A549 (cell line): ENCODE results near the gene MMP14. TPM values are rescaled to one million over a fixed set of nuclear protein-coding genes. Genes with fewer than 3 reads are reported as not detected.
A peak's percentile ranks its signal among the peaks of the same experiment; 100 is the strongest.

Source experiments
- ATAC-seq, 2 experiments: fragments of 200-7000 bp in 1 of 2; fragments of >200 bp in 1 of 2; cut with Nextera tagmentation in 1 of 2; cut with Tn5 transposase in 1 of 2; 3 replicates each; pipeline versions ENCODE4 v1.8.0 to v1.9.1; 2018 to 2020; ENCODE audit warnings: mild to moderate bottlenecking in 1 of 2, moderate library complexity in 1 of 2
- CTCF ChIA-PET: fragments of 300-600 bp; sonication (Branson Sonifier 250); formaldehyde crosslinking; extraction: SDS; loops from one replicate; lab custom pipeline; 2021; ENCODE audit warnings: antibody characterized with exemption, inconsistent platforms; lab: Yijun Ruan, JAX
- POLR2A ChIA-PET: fragments of 350-600 bp; formaldehyde crosslinking; extraction: SDS; loops from one replicate; lab custom pipeline; 2021; ENCODE audit warnings: antibody characterized with exemption, inconsistent platforms; lab: Yijun Ruan, JAX
- DNase-seq, 2 experiments: peaks; one replicate each; pipeline versions ENCODE4 v3.0.0 to v3.0.0-alpha.2; 2011 to 2016; ENCODE audit warnings: low read depth in 1 of 2, low spot score in 1 of 2
- FAIRE-seq: peaks from 2 replicates; lab custom pipeline; 2011; peaks lifted over from hg19 to GRCh38; lab: Jason Lieb, UNC
- H3K27ac ChIP-seq, 2 experiments: fragments of >200 bp; sonication (Bioruptor Twin); formaldehyde crosslinking; 3 replicates each; pipeline ENCODE4 v1.5.1; 2016 to 2017
- H3K4me1 ChIP-seq: fragments of >200 bp; sonication (Bioruptor Twin); formaldehyde crosslinking; 3 replicates; pipeline ENCODE4 v1.6.1; 2016
- H3K4me2 ChIP-seq: fragments of >200 bp; sonication (Bioruptor Twin); formaldehyde crosslinking; 3 replicates; pipeline ENCODE4 v1.6.1; 2016
- H3K4me3 ChIP-seq: fragments of >200 bp; sonication (Bioruptor Twin); formaldehyde crosslinking; 3 replicates; pipeline ENCODE4 v1.5.1; 2016
- H3K9me3 ChIP-seq: fragments of >200 bp; sonication (Bioruptor Twin); formaldehyde crosslinking; 3 replicates; pipeline ENCODE4 v1.6.1; 2016
- CBX8 ChIP-seq: fragments of 200-600 bp; sonication (generic); IDR thresholded peaks from 2 replicates; pipeline ENCODE4 v1.6.1; 2016
- CEBPB ChIP-seq, 2 experiments: fragments of >200 bp in 1 of 2; sonication (Bioruptor Twin) in 1 of 2; formaldehyde crosslinking in 1 of 2; IDR thresholded peaks; 2 replicates each; pipeline ENCODE4 v1.6.1; 2012 to 2016
- EHMT2 ChIP-seq: fragments of 200-600 bp; sonication (generic); IDR thresholded peaks from 2 replicates; pipeline ENCODE4 v1.6.1; 2016; ENCODE audit warnings: antibody characterized with exemption, low read depth, mild to moderate bottlenecking, moderate library complexity
- ESRRA ChIP-seq: fragments of 150-350 bp; IDR thresholded peaks from 2 replicates; pipeline ENCODE4 v1.6.1; 2014; ENCODE audit warnings: mild to moderate bottlenecking, low read length, borderline replicate concordance
- FOSL2 ChIP-seq, 2 experiments: fragments of 450-650 bp in 1 of 2; fragments of >200 bp in 1 of 2; sonication (Bioruptor Twin) in 1 of 2; formaldehyde crosslinking; IDR thresholded peaks; 2 replicates each; pipeline versions ENCODE4 v1.5.0 to v1.6.1; 2016 to 2020; ENCODE audit warnings: mild to moderate bottlenecking in 1 of 2, moderate library complexity in 1 of 2
- FOXS1 ChIP-seq: fragments of 250-450 bp; sonication (Bioruptor Pico); IDR thresholded peaks from 2 replicates; pipeline ENCODE4 v1.5.0; 2020; ENCODE audit warnings: mild to moderate bottlenecking, moderate library complexity
- HEYL ChIP-seq: fragments of 250-450 bp; sonication (Bioruptor Pico); IDR thresholded peaks from 2 replicates; pipeline ENCODE4 v1.8.0; 2021; ENCODE audit warnings: mild to moderate bottlenecking, moderate library complexity
- HOXA7 ChIP-seq: fragments of 250-450 bp; sonication (Bioruptor Pico); IDR thresholded peaks from 2 replicates; pipeline ENCODE4 v1.5.0; 2020; ENCODE audit warnings: mild to moderate bottlenecking, moderate library complexity
- KDM5A ChIP-seq: fragments of 200-600 bp; sonication (generic); IDR thresholded peaks from 2 replicates; pipeline ENCODE4 v1.6.1; 2016; ENCODE audit warnings: antibody characterized with exemption, mild to moderate bottlenecking
- MAFK ChIP-seq: fragments of 450-650 bp; IDR thresholded peaks from 2 replicates; pipeline ENCODE4 v1.6.1; 2014; ENCODE audit not compliant: partially characterized antibody
- MAX ChIP-seq: IDR thresholded peaks from 2 replicates; pipeline ENCODE4 v1.6.1; 2012
- MYC ChIP-seq: IDR thresholded peaks from 2 replicates; pipeline ENCODE4 v1.6.1; 2012; ENCODE audit warnings: mild to moderate bottlenecking, inconsistent platforms, low read length, improper control_type of control experiment, borderline replicate concordance
- PBX3 ChIP-seq: IDR thresholded peaks from 2 replicates; pipeline ENCODE4 v1.6.1; 2012
- POLR2A ChIP-seq: IDR thresholded peaks from 2 replicates; pipeline ENCODE4 v1.6.1; 2012; ENCODE audit warnings: mild to moderate bottlenecking, low read length
- RARB ChIP-seq: fragments of 250-450 bp; sonication (Bioruptor Pico); IDR thresholded peaks from 2 replicates; pipeline ENCODE4 v1.8.0; 2021; ENCODE audit warnings: mild to moderate bottlenecking, moderate library complexity
- RCOR1 ChIP-seq: fragments of 150-350 bp; IDR thresholded peaks from 2 replicates; pipeline ENCODE4 v1.6.1; 2014; ENCODE audit warnings: antibody characterized with exemption, low read length, low read depth
- RFX5 ChIP-seq: fragments of 450-650 bp; IDR thresholded peaks from 2 replicates; pipeline ENCODE4 v1.7.1; 2014; ENCODE audit warnings: antibody characterized with exemption, mild to moderate bottlenecking, moderate library complexity
- RNF2 ChIP-seq: fragments of 200-600 bp; sonication (generic); IDR thresholded peaks from 2 replicates; pipeline ENCODE4 v1.6.1; 2016; ENCODE audit warnings: low read depth, mild to moderate bottlenecking, antibody characterized with exemption, moderate library complexity, borderline replicate concordance
- TP53 ChIP-seq: fragments of 250-450 bp; sonication (Bioruptor Pico); IDR thresholded peaks from 2 replicates; pipeline ENCODE4 v1.5.0; 2021; ENCODE audit warnings: mild to moderate bottlenecking, moderate library complexity
- USF2 ChIP-seq: fragments of 450-650 bp; IDR thresholded peaks from 2 replicates; pipeline ENCODE4 v1.6.1; 2014; ENCODE audit warnings: antibody characterized with exemption
- ZC3H11A ChIP-seq: fragments of 450-650 bp; IDR thresholded peaks from 2 replicates; pipeline ENCODE4 v1.6.1; 2014; ENCODE audit warnings: antibody characterized with exemption, mild to moderate bottlenecking
- WGBS: methylation state at CpG from one replicate; pipeline ENCODE4 v1.1.6; 2017; ENCODE audit errors: missing lambda C conversion rate; 5-methylcytosine and 5-hydroxymethylcytosine counted together
- polyA plus RNA-seq, 4 experiments: library from polyadenylated mRNA; depleted of rRNA in 3 of 4; stranded (reverse); fragments of >200 nt; fragmentation: RNase III in 1 of 4; extraction: RNeasy Plus Mini Kit Qiagen cat#74134 plus additional on column Dnase treatment in 1 of 4; gene quantifications; 2 replicates in 3 of 4; 3 replicates in 1 of 4; pipeline ENCODE4 v1.2.3, GENCODE V29; 2011 to 2017
- TF ChIP-seq, protein P1 (sequence below): fragments of 150-350 bp; IDR thresholded peaks from 2 replicates; pipeline ENCODE4 v1.6.1; 2014; ENCODE audit warnings: low read depth, mild to moderate bottlenecking, low read length

Gene MMP14
- polyA plus RNA-seq, 2 of the 4 experiments (the other 2 are of a cell fraction), result 1.5 to 1.9 TPM

DNA sequence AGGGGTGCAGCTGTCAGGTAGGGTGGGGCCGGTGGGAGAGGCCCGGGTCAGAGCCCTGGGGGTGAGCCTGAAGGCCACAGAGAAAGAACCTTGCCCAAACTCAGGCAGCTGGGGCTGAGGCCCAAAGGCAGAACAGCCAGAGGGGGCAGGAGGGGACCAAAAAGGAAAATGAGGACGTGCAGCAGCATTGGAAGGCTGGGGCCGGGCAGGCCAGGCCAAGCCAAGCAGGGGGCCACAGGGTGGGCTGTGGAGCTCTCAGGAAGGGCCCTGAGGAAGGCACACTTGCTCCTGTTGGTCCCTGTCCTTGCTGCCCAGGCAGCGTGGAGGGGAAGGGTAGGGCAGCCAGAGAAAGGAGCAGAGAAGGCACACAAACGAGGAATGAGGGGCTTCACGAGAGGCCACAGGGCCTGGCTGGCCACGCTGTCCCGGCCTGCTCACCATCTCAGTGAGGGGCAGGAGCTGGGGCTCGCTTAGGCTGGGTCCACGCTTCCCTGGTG lies 10.5 kb downstream of the MMP14 start:
- WGBS, result 68% methylated on average over 11 of the region's 11 CpGs
- POLR2A ChIA-PET, result no interaction called here
- FAIRE-seq (no peak), ATAC-seq (no peak)
- no peaks in the 10 kb centered on the region for H3K9me3 ChIP-seq
- TF ChIP-seq FOXS1 (no peak), MAX (no peak), POLR2A (no peak), ZC3H11A (no peak), RNF2 (no peak), CBX8 (no peak), USF2 (no peak), HOXA7 (CRISPR knock-in tag) (no peak), MAFK (no peak), TP53 (CRISPR knock-in tag) (no peak), CEBPB (IDR thresholded peaks at IDR 0.05) (no peak), RFX5 (no peak), RARB (CRISPR knock-in tag) (no peak), HEYL (CRISPR knock-in tag) (no peak), PBX3 (no peak), EHMT2 (no peak), MYC (no peak), ESRRA (no peak)
- TF ChIP-seq, protein P1, sequence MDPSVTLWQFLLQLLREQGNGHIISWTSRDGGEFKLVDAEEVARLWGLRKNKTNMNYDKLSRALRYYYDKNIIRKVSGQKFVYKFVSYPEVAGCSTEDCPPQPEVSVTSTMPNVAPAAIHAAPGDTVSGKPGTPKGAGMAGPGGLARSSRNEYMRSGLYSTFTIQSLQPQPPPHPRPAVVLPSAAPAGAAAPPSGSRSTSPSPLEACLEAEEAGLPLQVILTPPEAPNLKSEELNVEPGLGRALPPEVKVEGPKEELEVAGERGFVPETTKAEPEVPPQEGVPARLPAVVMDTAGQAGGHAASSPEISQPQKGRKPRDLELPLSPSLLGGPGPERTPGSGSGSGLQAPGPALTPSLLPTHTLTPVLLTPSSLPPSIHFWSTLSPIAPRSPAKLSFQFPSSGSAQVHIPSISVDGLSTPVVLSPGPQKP, result no peak
- TF ChIP-seq, all 56 proteins: peak for 0
- peak overlapping the region in 1 of 2 experiments; percentile 26; a peak in 2 of 6 replicates for H3K27ac ChIP-seq
- no peak overlapping the region for H3K4me3 ChIP-seq
- H3K4me1 ChIP-seq, result no peaks in the 10 kb centered on the region
- CTCF ChIA-PET, result interaction anchor here (0.5 to 9.9 kb wide), 4 partner anchors 20 to 340 kb away, joined by 4 to 259 read pairs (median 76); partner anchors contain the start of gene LRP10
- no peak for DNase-seq
- no peak overlapping the region for H3K4me2 ChIP-seq

- WGBS, result 83% methylated on average over 14 of the region's 14 CpGs
- no peak for FAIRE-seq
- H3K9me3 ChIP-seq, result no peaks in the 10 kb centered on the region
- H3K27ac ChIP-seq, result peak overlapping the region in 1 of 2 experiments; percentile 36; a peak in 1 of 6 replicates
- H3K4me2 ChIP-seq, result no peak overlapping the region
- ChIA-PET CTCF (interaction anchor here (0.7 to 9.9 kb wide), 7 partner anchors 8 to 429 kb away, joined by 3 to 259 read pairs (median 9); partner anchors contain the start of genes LRP10 and MMP14), POLR2A (no interaction called here)
- DNase-seq, result no peak
- no peak for TF ChIP-seq RCOR1
- TF ChIP-seq KDM5A, result no peak
- no peak for TF ChIP-seq FOSL2 (IDR thresholded peaks at IDR 0.05)
- TF ChIP-seq FOSL2 (CRISPR knock-in tag; IDR thresholded peaks at IDR 0.05), result no peak
- no peak for TF ChIP-seq RNF2
- peaks cover 2% of the 10 kb centered on the region; the same call in 2 of the 3 replicates for H3K4me1 ChIP-seq
- no peak overlapping the region for H3K4me3 ChIP-seq
- no peak; a peak in 1 of 6 replicates for ATAC-seq
Observed at GRCh38 chr14:22847661-22848341, 11.4 kb downstream of the MMP14 start.
